ENCODE results near the gene C1orf21.

The C1orf21 gene

DNA sequence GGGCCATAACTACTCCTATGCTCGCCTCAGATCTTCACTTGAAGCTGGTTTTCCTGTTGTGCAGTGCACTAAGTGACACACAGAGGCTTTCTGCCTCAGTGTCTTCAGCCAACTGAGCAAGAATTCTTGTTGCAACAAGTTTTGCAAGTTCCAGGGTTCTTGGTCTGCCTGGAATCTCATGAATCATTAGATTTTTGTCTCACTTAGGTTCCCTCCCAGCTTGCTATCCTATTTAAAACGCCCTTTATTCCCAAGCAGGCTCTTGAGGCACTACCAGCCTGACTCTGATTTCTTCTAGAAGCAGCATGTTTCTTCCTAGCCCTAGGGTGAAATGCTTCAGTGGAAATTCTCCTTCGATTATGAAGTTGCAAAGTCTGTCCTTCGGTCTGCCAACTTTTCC, 158.8 kb downstream of the C1orf21 start:
- no peak for DNase-seq (ENCODE audit: low spot score)
- in situ Hi-C loops (cut with MboI; ENCODE audit: low sequenced_read_pairs, unreplicated experiment): no loop called here
- TF ChIP-seq, protein P1, sequence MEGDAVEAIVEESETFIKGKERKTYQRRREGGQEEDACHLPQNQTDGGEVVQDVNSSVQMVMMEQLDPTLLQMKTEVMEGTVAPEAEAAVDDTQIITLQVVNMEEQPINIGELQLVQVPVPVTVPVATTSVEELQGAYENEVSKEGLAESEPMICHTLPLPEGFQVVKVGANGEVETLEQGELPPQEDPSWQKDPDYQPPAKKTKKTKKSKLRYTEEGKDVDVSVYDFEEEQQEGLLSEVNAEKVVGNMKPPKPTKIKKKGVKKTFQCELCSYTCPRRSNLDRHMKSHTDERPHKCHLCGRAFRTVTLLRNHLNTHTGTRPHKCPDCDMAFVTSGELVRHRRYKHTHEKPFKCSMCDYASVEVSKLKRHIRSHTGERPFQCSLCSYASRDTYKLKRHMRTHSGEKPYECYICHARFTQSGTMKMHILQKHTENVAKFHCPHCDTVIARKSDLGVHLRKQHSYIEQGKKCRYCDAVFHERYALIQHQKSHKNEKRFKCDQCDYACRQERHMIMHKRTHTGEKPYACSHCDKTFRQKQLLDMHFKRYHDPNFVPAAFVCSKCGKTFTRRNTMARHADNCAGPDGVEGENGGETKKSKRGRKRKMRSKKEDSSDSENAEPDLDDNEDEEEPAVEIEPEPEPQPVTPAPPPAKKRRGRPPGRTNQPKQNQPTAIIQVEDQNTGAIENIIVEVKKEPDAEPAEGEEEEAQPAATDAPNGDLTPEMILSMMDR (IDR thresholded peaks at IDR 0.05; ENCODE audit: borderline replicate concordance, control extremely low read depth, extremely low read depth, insufficient read depth, missing control alignments): no peak

DNA sequence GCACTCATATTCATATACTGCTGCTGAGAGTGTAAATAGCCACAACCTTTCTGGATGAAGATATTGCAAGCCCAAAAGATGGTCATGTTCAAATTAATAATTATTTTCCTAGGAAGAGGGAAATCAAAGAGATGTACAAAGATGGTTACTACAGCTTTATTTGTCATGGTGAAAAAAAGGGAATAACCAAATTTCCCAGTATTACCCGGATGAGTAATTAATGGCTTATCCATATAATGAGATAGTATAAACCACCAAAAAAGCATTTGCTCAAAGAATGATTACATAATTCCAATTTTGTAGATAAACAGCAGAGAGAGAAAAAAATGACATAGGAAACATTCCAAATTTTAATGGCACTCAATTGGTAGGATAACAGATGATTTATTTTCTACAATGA, 165.6 kb downstream of the C1orf21 start:
- in situ Hi-C loops (cut with MboI; ENCODE audit: low sequenced_read_pairs, unreplicated experiment): no loop called here
- DNase-seq (ENCODE audit: low spot score): no peak

DNA sequence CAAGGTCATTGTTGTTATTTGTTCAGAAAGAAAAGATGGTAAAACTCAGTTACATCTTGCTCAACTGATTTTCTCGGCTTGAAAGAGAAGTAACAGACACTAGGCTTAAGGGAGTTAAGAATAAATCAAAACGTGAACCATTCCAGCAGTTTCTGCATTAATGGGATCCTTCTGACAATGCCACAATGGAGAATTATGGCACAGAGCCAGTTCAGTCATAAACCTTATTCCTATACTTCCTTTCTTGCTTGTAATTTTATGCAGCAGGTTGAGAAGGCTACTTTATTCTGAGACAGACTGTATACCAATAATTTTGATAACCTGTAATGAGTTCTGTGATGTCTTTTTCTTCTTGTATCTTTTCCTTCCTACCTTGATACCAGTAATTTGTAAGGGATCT, 167.0 kb downstream of the C1orf21 start:
- DNase-seq (ENCODE audit: low spot score): no peak
- TF ChIP-seq, protein P1 (IDR thresholded peaks at IDR 0.05; ENCODE audit: borderline replicate concordance, control extremely low read depth, extremely low read depth, insufficient read depth, missing control alignments): no peak
- in situ Hi-C loops (cut with MboI; ENCODE audit: low sequenced_read_pairs, unreplicated experiment): no loop called here

More for the DNA sequence above, 165.6 kb downstream of the C1orf21 start:
- TF ChIP-seq, protein P1 (IDR thresholded peaks at IDR 0.05; ENCODE audit: borderline replicate concordance, control extremely low read depth, extremely low read depth, insufficient read depth, missing control alignments): no peak

DNA sequence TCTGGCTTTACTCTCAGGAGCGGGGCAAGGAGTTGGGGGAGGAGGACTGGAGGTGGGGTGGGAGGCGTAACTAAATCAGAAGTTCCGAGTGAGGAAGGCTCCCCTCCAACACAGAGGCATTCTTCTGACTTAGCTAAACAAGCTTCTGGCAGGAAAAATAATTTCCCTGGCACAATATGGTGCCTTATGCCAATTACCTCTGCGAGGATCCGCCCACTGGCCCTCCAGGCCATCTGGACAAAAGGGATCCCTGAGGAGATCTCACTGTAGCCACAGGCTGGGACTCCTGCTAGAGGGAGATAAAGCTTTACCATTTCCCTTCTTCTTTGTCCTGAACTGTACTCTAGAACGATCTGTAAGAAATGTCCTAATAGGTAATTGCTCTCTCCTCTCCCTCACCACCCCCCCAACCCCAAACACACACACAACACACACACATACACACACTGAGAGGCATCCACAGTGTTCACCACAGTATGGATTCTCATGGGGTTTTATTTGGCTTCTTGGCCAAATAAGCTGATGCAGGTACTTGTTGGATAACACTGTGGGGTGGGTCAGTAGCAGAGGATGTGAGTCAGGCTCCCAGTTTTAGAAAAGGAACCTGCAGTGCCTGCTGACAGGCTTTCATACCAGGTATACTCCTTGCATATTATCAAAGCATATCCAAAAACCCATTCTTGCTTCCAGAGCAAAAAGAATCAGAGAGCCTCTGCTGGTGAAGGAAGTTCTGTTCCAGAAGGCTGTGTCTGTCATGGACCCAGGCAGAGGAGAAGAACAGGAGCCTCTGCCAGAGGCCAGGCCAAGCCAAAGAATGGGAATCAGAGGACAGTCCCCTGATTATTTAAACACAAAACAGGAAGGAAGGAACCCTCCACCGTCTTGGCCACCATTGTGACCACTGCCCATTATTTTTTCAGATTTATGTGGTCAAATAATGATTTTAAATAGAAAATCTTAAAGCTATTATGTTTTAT, 169.1 kb downstream of the C1orf21 start:
- TF ChIP-seq, protein P1 (IDR thresholded peaks at IDR 0.05; ENCODE audit: borderline replicate concordance, control extremely low read depth, extremely low read depth, insufficient read depth, missing control alignments): no peak
- in situ Hi-C loops (cut with MboI; ENCODE audit: low sequenced_read_pairs, unreplicated experiment): no loop called here
- no peak for DNase-seq (ENCODE audit: low spot score)

DNA sequence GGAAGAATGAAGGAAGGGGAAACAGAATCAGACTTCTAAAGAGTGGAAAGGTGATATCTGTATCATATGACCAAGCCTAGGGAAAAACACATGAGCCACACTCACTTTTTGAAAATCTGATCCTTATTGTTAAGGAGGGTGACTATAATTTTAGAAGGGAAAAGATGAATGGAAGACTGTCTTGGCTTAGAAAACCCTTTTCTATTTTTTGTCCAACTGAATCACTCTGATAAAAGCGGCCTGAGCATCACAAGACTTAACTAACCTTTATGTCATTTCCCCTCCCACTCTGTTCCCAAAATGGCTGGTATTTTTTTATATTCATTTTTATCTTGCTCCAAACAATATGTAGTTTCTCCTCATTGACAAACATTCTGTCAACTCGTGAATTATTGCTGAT, 169.8 kb downstream of the C1orf21 start:
- TF ChIP-seq, protein P1 (IDR thresholded peaks at IDR 0.05; ENCODE audit: borderline replicate concordance, control extremely low read depth, extremely low read depth, insufficient read depth, missing control alignments): no peak
- in situ Hi-C loops (cut with MboI; ENCODE audit: low sequenced_read_pairs, unreplicated experiment): no loop called here
- no peak for DNase-seq (ENCODE audit: low spot score)

DNA sequence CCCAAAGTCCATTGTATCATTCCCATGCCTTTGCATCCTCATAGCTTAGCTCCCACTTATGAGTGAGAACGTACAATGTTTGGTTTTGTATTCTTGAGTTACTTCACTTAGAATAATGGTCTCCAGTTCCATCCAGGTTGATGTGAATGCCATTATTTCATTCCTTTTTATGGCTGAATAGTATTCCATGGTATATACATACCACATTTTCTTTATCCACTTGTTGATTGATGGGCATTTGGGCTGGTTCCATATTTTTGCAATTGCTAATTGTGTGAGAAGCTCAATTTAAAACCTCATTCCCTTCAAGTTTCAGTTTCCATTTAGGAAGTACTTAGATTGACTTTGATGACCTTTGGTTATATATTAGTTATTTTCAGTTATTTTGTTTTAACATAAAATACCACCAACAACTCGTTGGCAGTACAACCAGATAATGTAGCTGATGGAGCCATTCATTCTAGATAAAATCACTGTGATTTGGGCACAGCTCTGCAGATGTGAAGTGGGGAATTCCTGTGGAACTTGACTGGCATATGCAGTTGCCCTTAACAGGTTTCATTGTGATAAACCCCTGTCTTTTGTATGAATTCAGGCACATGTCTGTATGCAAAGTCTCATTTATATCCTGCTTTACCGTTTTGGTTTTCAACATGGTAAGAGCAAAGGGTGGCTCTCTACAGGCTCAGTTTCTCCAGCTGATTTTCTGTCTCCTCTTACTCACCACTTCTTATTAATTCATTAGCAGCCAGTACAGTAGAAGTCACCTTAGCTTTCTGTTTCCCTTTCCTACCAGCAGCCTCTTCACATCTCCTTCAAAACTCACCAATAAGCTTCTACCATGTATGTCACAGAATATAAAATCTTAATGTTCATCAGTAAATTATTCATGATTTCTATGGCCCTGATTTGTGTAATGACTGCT, 170.9 kb downstream of the C1orf21 start:
- in situ Hi-C loops (cut with MboI; ENCODE audit: low sequenced_read_pairs, unreplicated experiment): no loop called here
- no peak for DNase-seq (ENCODE audit: low spot score)
- TF ChIP-seq, protein P1 (IDR thresholded peaks at IDR 0.05; ENCODE audit: borderline replicate concordance, control extremely low read depth, extremely low read depth, insufficient read depth, missing control alignments): no peak
